ENCODE measurements around the gene THSD4.

Gene THSD4

GRCh38 chr15:71739355-71739754 lies 624.1 kb downstream of the THSD4 start:
- DNase-seq, result no peak

GRCh38 chr15:71742964-71743363 lies 627.7 kb downstream of the THSD4 start:
- DNase-seq, result no peak

GRCh38 chr15:71743861-71744382 lies 628.7 kb downstream of the THSD4 start:
- DNase-seq, result no peak

- no peak for DNase-seq
These were observed 631.4 kb downstream of the THSD4 start for GRCh38 chr15:71746719-71747118.

- no peak for DNase-seq
These were observed 632.1 kb downstream of the THSD4 start for GRCh38 chr15:71747128-71748083.

DNA sequence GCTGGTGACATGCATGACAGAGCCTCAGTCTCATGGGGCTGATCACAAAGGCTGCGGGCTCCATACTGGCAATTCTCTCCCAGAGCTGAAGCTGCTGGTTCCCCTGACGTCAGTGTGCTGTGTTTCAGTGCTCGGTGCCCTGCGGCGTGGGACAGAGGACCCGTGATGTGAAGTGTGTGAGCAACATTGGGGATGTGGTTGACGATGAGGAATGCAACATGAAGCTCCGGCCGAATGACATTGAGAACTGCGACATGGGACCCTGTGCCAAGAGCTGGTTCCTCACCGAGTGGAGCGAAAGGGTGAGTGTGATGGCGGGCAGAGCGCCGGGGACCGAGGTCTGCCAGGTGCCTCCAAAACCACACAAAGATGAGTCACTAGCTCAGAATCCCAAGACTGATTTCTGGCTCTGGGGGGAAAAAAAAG lies 633.0 kb downstream of the THSD4 start:
- DNase-seq, result no peak

- no peak for DNase-seq
These were observed 634.2 kb downstream of the THSD4 start for GRCh38 chr15:71749500-71749899.

DNA sequence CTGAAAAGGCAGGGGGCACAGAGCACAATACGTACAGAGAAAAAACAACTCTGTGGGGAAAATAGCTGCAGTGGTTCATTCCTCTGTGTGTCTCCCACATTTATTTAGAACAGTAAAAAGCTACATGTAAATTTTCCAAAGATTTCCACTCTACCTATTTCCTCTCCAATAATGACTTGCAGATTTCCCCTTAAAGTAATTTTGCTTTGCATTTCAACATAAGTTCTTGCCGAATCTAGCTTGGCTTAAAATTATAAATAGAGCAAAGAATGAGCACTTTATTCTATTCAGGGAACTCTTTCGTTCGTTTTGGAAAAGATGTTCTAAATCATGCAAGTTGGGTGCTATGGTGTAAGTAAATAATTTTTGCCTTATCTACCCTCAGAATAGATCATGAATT lies 636.9 kb downstream of the THSD4 start:
- DNase-seq, result no peak

- no peak for DNase-seq
These were observed 637.5 kb downstream of the THSD4 start for GRCh38 chr15:71752604-71753289.

DNA sequence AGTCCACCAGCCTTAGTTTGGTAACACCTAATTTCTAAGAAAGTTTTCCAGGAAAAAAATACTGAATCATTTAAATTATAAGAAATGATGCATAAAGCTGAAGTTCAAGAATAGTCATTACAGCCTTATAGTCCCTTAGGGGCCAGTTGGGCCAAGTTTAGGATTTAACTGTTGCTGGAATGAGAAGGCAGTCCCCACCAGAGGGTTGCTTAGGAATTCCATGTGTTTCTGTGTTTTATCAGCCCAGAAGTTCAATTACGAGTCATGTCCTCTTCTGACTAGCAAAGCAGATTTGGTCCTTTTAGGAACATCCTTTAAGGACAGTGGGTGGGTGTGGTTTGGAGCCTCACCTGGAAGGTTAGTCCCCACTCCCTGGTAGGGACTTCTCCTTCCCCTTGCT lies 638.1 kb downstream of the THSD4 start:
- DNase-seq, result no peak

DNA sequence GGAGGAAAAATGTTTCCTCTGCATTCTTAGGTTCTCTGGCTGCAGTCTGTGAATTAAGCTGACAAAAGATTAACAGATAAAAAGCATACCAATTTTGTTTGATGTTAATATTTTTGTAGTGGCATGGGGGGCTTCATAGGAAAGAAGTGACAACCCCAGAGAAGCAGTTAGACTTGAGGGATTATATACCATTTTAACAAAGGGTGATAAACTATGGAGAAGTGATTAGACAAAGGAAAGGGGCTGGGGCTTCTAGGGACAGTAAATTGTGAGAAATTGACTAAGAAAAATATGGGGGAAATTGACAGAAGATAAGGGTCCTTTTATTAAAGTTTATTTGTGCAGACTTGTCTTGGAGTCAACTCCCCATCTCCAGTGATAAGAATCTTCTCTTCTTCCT lies 639.4 kb downstream of the THSD4 start:
- DNase-seq, result no peak

- DNase-seq, result no peak
These were observed 640.1 kb downstream of the THSD4 start for GRCh38 chr15:71755092-71755970.

DNA sequence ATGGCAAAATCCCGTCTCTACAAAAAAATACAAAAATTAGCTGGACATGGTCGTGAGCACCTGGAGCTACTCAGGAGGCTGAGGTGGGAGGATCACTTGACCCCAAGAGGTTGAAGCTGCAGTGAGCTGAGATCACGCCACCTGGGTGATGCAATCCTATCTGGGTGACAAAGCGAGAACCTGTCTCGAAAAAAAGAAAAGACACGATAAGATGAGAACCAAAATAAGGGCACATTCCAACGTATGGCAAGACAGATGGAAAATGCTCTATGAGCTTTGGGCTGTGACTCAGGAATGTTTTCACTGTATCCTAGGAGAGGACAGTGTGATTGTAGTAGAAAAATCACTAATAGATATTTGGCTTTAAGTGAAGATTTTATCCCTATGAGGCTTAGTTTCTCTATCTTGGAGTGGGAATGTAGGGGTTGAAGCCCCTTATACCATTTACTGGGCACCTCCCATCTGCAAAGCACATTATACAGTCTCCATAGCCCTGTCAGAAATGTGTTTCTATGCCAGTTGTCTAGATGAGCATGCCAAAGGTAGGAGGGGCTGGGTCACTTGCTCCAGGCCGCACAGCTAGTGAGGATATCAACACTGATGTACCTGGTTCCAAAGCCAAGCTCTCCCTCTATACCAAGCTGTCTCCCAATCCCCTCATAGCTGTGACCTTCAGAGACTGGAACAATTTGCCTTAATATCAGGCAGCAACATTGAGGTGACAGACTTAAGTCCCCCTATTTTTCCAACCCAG lies 641.5 kb downstream of the THSD4 start:
- no peak for DNase-seq

DNA sequence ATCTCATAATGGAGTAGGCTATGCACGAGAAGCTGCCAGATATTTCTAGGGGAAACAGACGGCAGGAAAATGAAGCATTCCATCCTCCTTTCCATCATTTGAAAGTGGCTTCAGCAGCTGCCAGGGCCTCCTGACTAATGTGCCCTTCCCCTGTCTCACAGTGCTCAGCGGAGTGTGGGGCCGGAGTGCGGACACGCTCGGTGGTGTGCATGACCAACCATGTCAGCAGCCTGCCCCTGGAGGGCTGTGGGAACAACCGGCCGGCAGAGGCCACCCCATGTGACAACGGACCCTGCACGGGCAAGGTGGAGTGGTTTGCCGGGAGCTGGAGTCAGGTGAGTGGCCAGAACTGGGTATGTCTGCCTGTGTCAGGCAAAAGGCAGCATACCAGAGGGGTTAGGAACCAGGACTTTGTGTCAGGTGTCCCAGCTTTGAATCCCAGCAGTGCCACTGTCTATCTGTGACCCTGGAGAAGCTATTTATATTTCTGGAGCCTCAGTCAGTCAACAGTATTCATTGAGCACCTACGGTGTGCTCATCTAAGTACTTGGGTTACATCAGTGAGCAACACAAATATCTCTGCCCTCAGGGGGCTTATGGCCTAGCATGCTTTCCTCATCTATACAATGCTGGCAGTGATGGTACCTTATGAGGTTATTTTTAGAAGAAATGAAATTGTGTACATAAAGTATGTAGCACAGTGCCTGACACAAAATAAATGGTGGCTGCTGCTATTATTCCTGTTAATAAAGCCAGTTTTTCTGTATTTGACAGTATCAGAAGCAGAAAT lies 642.7 kb downstream of the THSD4 start:
- no peak for DNase-seq

GRCh38 chr15:71758711-71759110 lies 643.4 kb downstream of the THSD4 start:
- no peak for DNase-seq

GRCh38 chr15:71760852-71761251 lies 645.6 kb downstream of the THSD4 start:
- DNase-seq, result no peak

DNA sequence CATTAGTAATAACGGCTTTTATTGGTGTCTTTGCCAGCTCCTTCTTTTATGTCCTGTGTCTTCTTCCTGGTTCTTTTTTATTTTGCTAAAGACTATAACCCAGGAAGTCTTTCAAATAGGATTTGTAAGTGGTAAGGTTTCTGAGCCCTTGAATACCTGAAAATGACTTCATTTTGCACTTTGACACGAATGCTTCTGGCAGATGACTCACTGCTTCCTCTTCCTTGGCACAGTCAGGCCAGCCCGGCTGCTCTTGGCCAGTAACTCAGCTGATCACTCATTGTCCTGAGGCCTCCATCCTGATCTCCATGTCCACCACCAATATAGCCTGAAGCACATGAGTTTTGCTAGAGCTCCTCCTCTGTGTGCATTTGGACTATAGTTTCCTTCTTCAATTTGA lies 646.4 kb downstream of the THSD4 start:
- DNase-seq, result no peak

DNA sequence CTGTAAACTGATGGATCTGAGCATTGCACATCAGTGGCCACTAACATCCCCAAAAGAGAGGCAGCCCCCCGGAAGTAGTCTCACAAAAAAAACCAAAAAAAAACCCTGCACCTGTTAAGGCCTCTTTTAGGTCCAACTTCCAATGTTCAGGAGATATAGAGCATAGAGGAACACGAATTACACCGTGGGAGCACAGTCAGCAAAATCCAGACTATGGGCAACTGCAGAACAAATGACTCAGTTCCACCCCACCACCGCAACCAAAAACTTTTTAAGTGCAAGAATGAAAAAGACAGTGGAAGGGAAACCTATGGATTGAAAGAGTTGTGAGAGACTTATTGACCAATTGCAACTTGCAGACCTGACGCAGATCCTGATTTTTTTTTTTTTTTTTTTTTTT lies 652.9 kb downstream of the THSD4 start:
- no peak for DNase-seq

DNA sequence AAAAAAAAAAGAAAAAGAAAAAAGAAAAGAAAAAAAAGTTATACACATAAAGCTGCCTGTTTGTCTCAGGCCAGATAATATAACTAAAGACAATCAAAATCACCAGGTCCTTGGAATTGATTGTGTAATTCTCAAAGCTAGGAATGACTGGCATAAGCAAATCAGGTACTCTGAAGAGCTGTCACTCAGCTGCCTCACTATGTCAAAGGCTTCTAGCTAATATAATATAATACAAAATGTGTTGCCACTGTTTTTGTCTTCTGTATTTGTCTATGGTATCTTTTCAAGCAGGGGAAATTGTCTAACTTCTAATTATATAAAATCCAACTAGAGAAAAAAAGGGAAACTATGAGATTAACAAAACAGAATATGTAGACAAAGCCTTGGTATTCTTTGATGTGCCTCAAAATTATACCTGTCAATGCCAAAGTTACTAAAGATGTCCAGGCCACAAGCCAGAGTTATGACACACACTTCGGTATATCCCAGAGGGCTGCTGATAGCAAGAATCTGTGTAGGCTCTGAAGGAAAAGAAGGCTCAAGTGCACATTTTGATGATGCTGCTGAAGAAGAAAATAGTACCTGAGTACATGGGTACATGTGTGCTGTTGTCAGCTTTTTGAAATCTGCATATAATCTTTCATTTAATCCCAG lies 658.1 kb downstream of the THSD4 start:
- no peak for DNase-seq

DNA sequence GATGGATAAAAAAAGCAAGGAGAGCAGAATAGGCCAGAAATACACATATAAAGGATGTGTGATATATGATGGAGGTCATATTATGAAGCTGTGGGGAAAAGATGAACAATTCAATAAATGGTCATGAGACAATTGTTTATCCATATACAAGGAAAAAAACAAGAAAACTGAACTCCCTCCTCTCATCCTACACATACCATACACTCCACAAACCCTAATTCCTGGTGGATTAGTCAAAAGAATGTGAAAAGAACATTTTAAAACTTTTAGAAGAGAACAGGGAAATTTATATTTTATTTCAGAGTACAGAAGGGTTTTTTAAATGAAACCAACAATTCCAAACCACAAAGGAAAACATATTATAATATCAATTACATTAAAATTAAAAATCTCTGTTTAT lies 660.6 kb downstream of the THSD4 start:
- DNase-seq, result no peak

DNA sequence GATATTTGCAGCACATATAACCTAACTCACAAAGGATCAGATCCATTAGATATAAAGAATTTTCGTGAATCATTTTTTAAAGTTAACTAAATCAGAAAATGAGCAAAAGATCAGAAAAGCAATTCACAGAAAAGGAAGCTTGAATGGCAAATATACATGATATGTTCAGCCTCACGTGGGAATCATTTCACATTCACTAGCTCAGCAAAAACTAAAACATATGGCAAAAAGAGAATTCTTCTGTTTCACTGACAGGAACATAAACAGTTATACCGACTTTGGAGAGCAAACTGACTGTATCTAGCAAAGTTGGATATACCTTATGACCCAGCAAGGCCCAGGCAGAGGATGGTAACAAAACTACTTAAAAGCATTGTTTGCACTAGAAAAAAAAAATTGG lies 661.0 kb downstream of the THSD4 start:
- DNase-seq, result no peak
